ENCODE data around the gene TPSG1.

TPSG1 gene

GRCh38 chr16:1176280-1176897, 48.7 kb downstream of the TPSG1 start:
- DNase-seq (ENCODE audit: low spot score) = no peak

- no peak for DNase-seq (ENCODE audit: low spot score)
Measured at GRCh38 chr16:1175566-1176279, 49.3 kb downstream of the TPSG1 start.

GRCh38 chr16:1174477-1175357, 50.4 kb downstream of the TPSG1 start:
- DNase-seq (ENCODE audit: low spot score) = no peak

- no peak for DNase-seq (ENCODE audit: low spot score)
Measured at GRCh38 chr16:1173788-1174451, 51.1 kb downstream of the TPSG1 start.

- DNase-seq (ENCODE audit: low spot score) = no peak
Measured at GRCh38 chr16:1172651-1173050, 52.4 kb downstream of the TPSG1 start.

GRCh38 chr16:1171854-1172428, 53.1 kb downstream of the TPSG1 start:
- DNase-seq (ENCODE audit: low spot score) = no peak
